ENCODE results near the gene EEA1. TPM values are rescaled to one million over a fixed set of nuclear protein-coding genes. Genes with fewer than 3 reads are reported as not detected.
A peak's percentile ranks its signal among the peaks of the same experiment; 100 is the strongest.

EEA1 gene
- total RNA-seq (2014; rRNA removed) (7.9 and 11.9 TPM in 2 replicates), Bru-seq, nascent RNA (percentile 74 among the genes with signal in this experiment), BruChase-seq, experiment 1, labeled RNA remaining after a 6-hour chase (percentile 74 among the genes with signal in this experiment), BruChase-seq, experiment 2, labeled RNA remaining after a 2-hour chase (percentile 72 among the genes with signal in this experiment)
- long read RNA-seq, partial matches to known transcripts: 21 of 22 reads
- long read RNA-seq, other reads (novel, unspliced or antisense): 1 of 22 reads

DNA sequence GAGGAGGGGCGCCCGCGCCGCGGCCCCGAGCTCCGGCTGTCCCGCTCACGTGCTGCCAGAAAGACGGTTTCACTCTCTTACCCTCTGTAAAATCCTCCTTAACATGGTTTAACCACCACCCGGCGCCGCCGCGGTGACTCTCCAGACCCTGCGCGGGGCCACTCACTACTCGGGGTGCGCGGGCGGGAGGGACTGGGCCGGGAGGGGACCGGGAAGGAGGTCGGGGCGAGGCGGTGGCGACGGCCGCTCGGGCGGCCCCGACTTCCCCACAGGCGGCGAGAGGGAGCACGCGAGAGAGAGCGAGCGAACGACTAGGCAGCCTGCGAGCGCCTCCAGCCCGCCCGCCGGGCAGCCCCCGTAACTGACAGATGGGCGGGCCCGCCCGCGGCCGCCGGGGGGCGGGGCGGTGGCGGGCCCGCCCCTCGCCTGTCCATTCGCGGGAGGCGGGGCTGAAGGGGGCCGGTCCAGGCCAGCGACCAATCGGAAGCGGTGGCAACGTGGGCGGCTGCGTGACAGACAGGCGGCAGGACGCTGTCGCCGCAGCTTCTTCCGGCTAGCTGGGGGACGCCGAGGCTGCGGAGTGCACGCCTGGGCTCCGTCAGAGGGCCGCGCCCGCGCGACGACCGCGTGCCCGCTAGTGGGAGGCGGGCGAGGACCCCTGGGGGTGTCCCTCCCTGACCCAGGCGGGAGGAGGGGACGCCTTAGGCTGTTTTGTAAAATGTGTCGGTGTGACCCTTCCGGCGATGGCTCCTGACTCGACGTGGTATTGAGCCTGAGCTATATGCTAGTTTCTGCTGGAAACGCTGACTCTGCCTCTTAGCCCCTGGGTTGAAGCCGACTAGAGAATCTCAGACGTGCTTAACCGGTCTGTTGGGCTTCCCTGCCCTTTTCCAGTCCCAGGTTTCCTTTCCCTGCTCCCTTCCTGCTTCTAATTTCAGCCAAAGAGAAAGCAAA is at the start of gene EEA1:
TSS of gene EEA1 (minus strand) at position 334 of the 954 bp plus-strand sequence. CDS start at position 105, 229 bp downstream.
- Histone ChIP-seq H3K9me3 (ENCODE audit: low read length) (no peaks in the 10 kb centered on the region), H3K27me3 (ENCODE audit: low read length) (no peaks in the 10 kb centered on the region), H4K20me1 (ENCODE audit: low read length) (0 out of 2 replicates have a peak, but pooled peaks cover 5% of the 10 kb centered on the region), H3K27ac (ENCODE audit: low read length) (peak within 1 kb of the TSS; percentile 74), H3K79me2 (ENCODE audit: low read length) (peaks cover 44% of the 10 kb centered on the region), H3F3A (ENCODE audit: low read length, unreplicated experiment) (peaks cover 3% of the 10 kb centered on the region), H3K36me3 (ENCODE audit: low read depth, low read length) (no peaks in the 10 kb centered on the region), H3K9me2 (replicated peaks; ENCODE audit: low read length) (no peaks in the 10 kb centered on the region), H2AFZ (ENCODE audit: low read length) (peak within 1 kb of the TSS; percentile 86), H3K9ac (ENCODE audit: low read length) (peak within 1 kb of the TSS; percentile 81), H3K4me1 (ENCODE audit: insufficient read depth, low read length) (peaks cover 24% of the 10 kb centered on the region), H3K4me2 (ENCODE audit: low read length) (peak within 1 kb of the TSS; percentile 95), H3K4me3 (ENCODE audit: low read length) (peak within 1 kb of the TSS; percentile 82)
- CTCF ChIA-PET: interaction anchor here (0.5 to 1.9 kb wide), 3 partner anchors 58 to 115 kb away, joined by 3 to 12 read pairs (median 4); no protein-coding TSS in a partner anchor
- no TSS peak for BruUV-seq (replicated peaks)
- POLR2A ChIA-PET (ENCODE audit: unreplicated experiment): interaction anchor here (0.6 to 1.2 kb wide), 5 partner anchors 15 to 1170 kb away, joined by 3 to 15 read pairs (median 3); no protein-coding TSS in a partner anchor
- TF ChIP-seq EZH2 (IDR thresholded peaks at IDR 0.05; ENCODE audit: low read length, unreplicated experiment) (no peak), EZH2phosphoT487 (IDR thresholded peaks at IDR 0.05; ENCODE audit: borderline replicate concordance, low read length) (0 out of 2 replicates have a peak, but pooled peaks have one; percentile 41)
- ATAC-seq: peak; percentile 85
- DNase-seq: peak; percentile 96
- intact Hi-C loops (cut with micrococcal nuclease): loop anchor here (1.0 to 5.0 kb wide), 3 partner anchors 43 to 144 kb away; no protein-coding TSS in a partner anchor

DNA sequence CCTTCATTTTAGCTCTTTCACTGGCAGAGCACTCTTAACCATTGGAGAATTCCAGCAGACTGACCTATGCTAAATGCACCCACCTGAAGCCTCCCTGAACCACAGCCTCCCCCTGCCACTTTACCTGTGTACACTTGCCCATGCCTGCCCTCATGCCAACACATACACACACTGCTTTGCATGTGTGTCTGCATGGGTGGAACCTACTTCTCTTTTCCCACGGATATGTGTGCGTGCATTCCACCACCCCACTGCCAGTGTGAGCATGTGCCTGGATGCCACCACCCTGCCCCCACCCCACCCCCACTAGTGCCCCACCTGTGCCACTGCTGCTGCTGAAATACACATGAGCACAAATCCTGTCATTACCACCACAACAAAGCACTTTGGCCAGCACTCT is 49.5 kb upstream of the EEA1 start:
- no peaks in the 10 kb centered on the region for H3K4me1 ChIP-seq (ENCODE audit: insufficient read depth, low read length)
- TF ChIP-seq, protein P1, sequence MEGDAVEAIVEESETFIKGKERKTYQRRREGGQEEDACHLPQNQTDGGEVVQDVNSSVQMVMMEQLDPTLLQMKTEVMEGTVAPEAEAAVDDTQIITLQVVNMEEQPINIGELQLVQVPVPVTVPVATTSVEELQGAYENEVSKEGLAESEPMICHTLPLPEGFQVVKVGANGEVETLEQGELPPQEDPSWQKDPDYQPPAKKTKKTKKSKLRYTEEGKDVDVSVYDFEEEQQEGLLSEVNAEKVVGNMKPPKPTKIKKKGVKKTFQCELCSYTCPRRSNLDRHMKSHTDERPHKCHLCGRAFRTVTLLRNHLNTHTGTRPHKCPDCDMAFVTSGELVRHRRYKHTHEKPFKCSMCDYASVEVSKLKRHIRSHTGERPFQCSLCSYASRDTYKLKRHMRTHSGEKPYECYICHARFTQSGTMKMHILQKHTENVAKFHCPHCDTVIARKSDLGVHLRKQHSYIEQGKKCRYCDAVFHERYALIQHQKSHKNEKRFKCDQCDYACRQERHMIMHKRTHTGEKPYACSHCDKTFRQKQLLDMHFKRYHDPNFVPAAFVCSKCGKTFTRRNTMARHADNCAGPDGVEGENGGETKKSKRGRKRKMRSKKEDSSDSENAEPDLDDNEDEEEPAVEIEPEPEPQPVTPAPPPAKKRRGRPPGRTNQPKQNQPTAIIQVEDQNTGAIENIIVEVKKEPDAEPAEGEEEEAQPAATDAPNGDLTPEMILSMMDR (conservative IDR thresholded peaks at IDR 0.05; ENCODE audit: low read depth, low read length): no peak
- TF ChIP-seq EZH2phosphoT487 (IDR thresholded peaks at IDR 0.05; ENCODE audit: borderline replicate concordance, low read length) (no peak), EZH2 (IDR thresholded peaks at IDR 0.05; ENCODE audit: low read length, unreplicated experiment) (no peak)
- no peaks in the 10 kb centered on the region for H3K36me3 ChIP-seq (ENCODE audit: low read depth, low read length)
- no peak overlapping the region for H2AFZ ChIP-seq (ENCODE audit: low read length)
- POLR2A ChIA-PET (ENCODE audit: unreplicated experiment): no interaction called here
- H3K27me3 ChIP-seq (ENCODE audit: low read length): no peaks in the 10 kb centered on the region
- H3F3A ChIP-seq (ENCODE audit: low read length, unreplicated experiment): no peaks in the 10 kb centered on the region
- intact Hi-C loops (cut with micrococcal nuclease): loop anchor here (10.0 kb wide), 1 partner anchor 144 kb away; no protein-coding TSS in a partner anchor
- no peaks in the 10 kb centered on the region for H4K20me1 ChIP-seq (ENCODE audit: low read length)
- ATAC-seq: no peak
- no peaks in the 10 kb centered on the region for H3K9me3 ChIP-seq (ENCODE audit: low read length)
- no peak overlapping the region for H3K9ac ChIP-seq (ENCODE audit: low read length)
- BruUV-seq (replicated peaks): no TSS peak
- H3K79me2 ChIP-seq (ENCODE audit: low read length): no peaks in the 10 kb centered on the region
- no peak for DNase-seq
- no peak overlapping the region for H3K27ac ChIP-seq (ENCODE audit: low read length)
- CTCF ChIA-PET: interaction anchor here (0.6 kb wide), 1 partner anchor 489 kb away, joined by 5 read pairs; the partner anchor contains the start of gene MRPL42
- H3K4me3 ChIP-seq (ENCODE audit: low read length): no peak overlapping the region
- no peak overlapping the region for H3K4me2 ChIP-seq (ENCODE audit: low read length)
- no peaks in the 10 kb centered on the region for H3K9me2 ChIP-seq (replicated peaks; ENCODE audit: low read length)

DNA sequence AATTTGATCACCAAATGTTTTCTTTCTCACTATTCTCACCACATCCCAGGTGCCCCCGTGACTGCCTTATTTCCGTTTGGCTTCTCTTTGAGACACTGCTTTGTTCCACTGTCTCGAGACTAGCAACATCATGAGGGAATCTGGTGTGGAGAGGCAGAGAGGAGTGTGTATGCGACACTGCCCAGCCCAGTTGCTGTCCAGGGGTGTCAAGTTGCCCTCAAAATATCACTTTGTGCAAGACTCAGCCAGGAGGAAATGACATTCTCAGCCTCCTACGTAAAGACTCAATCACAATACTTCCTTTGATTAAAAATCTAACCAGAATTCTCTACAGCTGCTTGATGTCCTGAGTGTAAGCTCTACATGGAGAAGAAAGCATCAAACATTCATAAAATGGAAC is 48.2 kb upstream of the EEA1 start:
- H4K20me1 ChIP-seq (ENCODE audit: low read length): no peaks in the 10 kb centered on the region
- POLR2A ChIA-PET (ENCODE audit: unreplicated experiment): no interaction called here
- peaks cover 3% of the 10 kb centered on the region for H3K4me1 ChIP-seq (ENCODE audit: insufficient read depth, low read length)
- H3K79me2 ChIP-seq (ENCODE audit: low read length): no peaks in the 10 kb centered on the region
- H3K36me3 ChIP-seq (ENCODE audit: low read depth, low read length): no peaks in the 10 kb centered on the region
- DNase-seq (no peak), ATAC-seq (no peak)
- no peak overlapping the region for H3K4me2 ChIP-seq (ENCODE audit: low read length)
- H2AFZ ChIP-seq (ENCODE audit: low read length): no peak overlapping the region
- no peak overlapping the region for H3K27ac ChIP-seq (ENCODE audit: low read length)
- H3K4me3 ChIP-seq (ENCODE audit: low read length): no peak overlapping the region
- H3K9me3 ChIP-seq (ENCODE audit: low read length): no peaks in the 10 kb centered on the region
- no peaks in the 10 kb centered on the region for H3F3A ChIP-seq (ENCODE audit: low read length, unreplicated experiment)
- no peak for TF ChIP-seq EZH2phosphoT487 (IDR thresholded peaks at IDR 0.05; ENCODE audit: borderline replicate concordance, low read length)
- TF ChIP-seq EZH2 (IDR thresholded peaks at IDR 0.05; ENCODE audit: low read length, unreplicated experiment): no peak
- intact Hi-C loops (cut with micrococcal nuclease): loop anchor here (10.0 kb wide), 1 partner anchor 143 kb away; no protein-coding TSS in a partner anchor
- no peak overlapping the region for H3K9ac ChIP-seq (ENCODE audit: low read length)
- no peaks in the 10 kb centered on the region for H3K27me3 ChIP-seq (ENCODE audit: low read length)
- H3K9me2 ChIP-seq (replicated peaks; ENCODE audit: low read length): no peaks in the 10 kb centered on the region
- CTCF ChIA-PET: no interaction called here
- BruUV-seq (replicated peaks): no TSS peak

Data from PC-3 (cell line).